Fibroblast of the aortic adventitia (primary cell): Measurements from ENCODE around the gene MAST3. TPM values are rescaled to one million over a fixed set of nuclear protein-coding genes. Genes with fewer than 3 reads are reported as not detected.
A peak's percentile ranks its signal among the peaks of the same experiment; 100 is the strongest.

Experiments used
- DNase-seq: peaks from one replicate; pipeline ENCODE4 v3.0.0-alpha.2; 2010; ENCODE audit warnings: low read depth
- H3K4me3 ChIP-seq: 2 replicates; pipeline ENCODE4 v1.5.1; 2011; ENCODE audit warnings: low read depth, mild to moderate bottlenecking, control low read depth, low read length, moderate library complexity
- total RNA-seq: library from RNA; depleted of rRNA; stranded (reverse); fragments of >200 nt; gene quantifications from 2 replicates; pipeline ENCODE4 v1.2.3, GENCODE V29; 2012; ENCODE audit warnings: low replicate concordance
- TF ChIP-seq, protein P1 (sequence below): IDR thresholded peaks from 2 replicates; pipeline ENCODE4 v1.5.1; 2011; ENCODE audit warnings: mild to moderate bottlenecking, low read length, control low read depth, inconsistent platforms; ENCODE audit not compliant: insufficient read depth

The MAST3 gene
- total RNA-seq, result 2.4 and 3.1 TPM in 2 replicates

DNA sequence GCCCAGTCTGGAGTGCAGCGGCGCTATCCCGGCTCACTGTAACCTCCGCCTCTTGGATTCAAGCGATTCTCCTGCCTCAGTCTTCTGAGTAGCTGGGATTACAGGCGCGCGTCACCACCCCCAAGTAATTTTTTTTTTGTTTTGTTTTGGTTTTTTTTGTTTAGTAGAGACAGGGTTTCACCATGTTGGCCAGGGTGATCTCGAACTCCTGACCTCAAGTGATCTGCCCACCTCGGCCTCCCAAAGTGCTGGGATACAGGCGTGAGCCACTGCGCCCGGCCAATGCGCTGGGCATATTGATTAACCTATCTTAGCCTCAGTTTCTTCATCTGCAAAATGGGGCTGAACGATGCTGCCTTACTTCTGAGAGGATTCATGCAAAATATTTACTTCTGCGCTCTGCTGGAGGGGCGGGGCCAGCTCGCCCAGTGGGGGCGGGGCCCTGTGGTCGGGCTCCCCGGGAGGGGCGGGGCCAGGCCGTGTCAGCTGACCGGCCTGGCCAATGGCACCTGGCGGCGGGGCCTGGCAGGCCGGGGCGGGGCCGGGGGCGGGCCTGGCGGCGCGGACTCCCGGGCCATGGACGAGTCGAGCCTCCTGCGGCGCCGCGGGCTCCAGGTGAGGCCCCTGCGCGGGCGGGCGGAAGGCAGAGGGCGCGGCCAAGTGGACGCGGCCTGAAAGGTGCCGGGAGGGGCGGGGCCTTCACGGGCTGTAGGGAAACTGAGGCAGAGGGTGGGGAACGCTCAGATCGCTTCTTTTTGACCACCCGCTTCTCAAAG, at the start of gene MAST3:
TSS of gene MAST3 (plus strand) at position 562 of the 776 bp plus-strand sequence. CDS start at position 577, 15 bp downstream.
- TF ChIP-seq, protein P1, sequence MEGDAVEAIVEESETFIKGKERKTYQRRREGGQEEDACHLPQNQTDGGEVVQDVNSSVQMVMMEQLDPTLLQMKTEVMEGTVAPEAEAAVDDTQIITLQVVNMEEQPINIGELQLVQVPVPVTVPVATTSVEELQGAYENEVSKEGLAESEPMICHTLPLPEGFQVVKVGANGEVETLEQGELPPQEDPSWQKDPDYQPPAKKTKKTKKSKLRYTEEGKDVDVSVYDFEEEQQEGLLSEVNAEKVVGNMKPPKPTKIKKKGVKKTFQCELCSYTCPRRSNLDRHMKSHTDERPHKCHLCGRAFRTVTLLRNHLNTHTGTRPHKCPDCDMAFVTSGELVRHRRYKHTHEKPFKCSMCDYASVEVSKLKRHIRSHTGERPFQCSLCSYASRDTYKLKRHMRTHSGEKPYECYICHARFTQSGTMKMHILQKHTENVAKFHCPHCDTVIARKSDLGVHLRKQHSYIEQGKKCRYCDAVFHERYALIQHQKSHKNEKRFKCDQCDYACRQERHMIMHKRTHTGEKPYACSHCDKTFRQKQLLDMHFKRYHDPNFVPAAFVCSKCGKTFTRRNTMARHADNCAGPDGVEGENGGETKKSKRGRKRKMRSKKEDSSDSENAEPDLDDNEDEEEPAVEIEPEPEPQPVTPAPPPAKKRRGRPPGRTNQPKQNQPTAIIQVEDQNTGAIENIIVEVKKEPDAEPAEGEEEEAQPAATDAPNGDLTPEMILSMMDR, result no peak
- peak within 1 kb of the TSS; percentile 69 for H3K4me3 ChIP-seq
- DNase-seq, result peak; percentile 58

DNA sequence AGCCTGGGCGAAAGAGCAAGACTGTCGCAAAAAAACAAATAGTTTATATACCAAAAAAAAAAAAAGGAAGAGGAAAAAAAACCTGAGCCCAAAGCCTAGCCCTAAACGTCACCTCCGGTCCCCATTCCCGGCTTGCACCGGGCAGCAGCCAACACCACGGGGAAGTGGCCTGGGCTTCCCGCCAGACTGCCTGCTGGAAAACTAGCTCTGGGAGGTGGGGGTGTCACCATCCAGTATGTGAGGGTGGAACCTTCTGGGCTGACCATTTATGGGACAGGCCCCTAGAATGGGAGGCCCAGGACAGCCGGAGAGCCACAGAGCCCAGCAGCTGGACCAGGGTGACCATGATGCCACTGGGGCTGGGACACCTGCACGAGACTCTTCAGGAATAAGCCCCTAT, 48.2 kb upstream of the MAST3 start:
- peak; percentile 59 for DNase-seq
- TF ChIP-seq, protein P1, result no peak
- H3K4me3 ChIP-seq, result no peak overlapping the region

DNA sequence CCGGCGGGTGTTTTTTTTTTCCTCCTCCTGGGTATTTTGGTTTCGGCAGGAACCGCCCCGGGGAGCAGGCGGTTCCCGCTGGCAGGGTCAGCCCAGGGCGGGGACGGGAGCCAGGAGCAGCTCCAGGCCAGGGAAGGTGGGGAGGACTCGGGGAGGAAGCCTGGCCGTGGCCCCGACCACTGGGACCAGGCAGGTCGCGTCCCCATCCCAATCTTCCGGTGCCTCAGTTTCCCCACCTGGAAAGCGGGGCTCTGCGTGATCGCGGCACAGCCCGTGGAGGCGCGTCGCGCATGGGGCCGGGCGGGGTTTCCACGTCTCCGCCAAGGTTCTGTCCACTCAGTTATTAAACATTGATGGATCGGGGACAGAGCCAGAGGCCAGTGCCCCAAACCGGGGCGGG, 45.7 kb upstream of the MAST3 start:
- TF ChIP-seq, protein P1, result no peak
- no peak for DNase-seq
- no peak overlapping the region for H3K4me3 ChIP-seq

DNA sequence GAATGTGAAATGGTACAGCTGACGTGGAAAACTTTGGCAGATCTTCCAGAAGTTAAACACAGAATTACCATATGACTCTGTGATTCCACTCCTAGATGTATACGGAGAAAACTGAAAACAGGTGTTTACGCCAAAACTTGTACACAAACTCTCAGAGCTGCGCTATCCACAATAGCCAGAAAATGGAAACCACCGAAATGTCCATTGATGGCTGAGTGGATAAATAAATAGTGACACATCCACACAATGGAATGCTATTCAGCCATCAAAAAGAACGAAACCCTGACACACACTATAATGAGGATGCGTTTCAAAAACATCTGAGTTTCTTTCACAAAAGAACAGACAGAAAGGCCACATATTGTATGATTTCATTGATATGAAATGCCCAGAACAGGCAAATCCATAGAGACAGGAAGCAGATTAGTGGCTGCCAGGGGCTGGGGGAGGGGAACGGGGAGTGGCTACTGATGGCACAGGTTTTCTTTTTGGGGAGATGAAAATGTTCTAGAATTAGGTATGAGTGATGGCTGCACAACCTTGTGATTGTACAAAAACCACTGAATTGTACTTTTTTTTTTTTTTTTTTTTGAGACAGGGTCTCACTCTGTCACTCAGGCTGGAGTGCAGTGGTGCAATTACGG, 43.9 kb upstream of the MAST3 start:
- H3K4me3 ChIP-seq, result no peak overlapping the region
- peak; percentile 43 for DNase-seq
- TF ChIP-seq, protein P1, result no peak

DNA sequence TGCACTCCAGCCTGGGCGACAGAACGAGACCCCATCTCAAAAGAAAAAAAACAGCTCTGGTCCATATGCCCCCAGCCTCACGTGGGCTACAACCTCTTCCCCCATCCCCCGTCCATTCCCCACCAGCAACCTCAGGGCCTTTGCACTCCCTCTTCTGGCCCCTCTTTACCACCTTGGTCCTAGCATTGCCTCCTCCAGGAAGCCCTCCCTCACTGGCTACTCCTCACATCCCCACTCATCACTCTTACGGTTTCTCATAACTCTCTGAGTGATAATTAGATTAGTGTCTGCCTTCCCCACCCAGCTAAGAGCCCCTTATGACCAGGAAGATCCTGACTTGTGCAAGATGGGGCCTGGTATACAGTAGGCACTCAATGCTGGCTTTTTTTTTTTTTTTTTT, 41.6 kb upstream of the MAST3 start:
- DNase-seq, result no peak
- H3K4me3 ChIP-seq, result no peak overlapping the region
- TF ChIP-seq, protein P1, result no peak

DNA sequence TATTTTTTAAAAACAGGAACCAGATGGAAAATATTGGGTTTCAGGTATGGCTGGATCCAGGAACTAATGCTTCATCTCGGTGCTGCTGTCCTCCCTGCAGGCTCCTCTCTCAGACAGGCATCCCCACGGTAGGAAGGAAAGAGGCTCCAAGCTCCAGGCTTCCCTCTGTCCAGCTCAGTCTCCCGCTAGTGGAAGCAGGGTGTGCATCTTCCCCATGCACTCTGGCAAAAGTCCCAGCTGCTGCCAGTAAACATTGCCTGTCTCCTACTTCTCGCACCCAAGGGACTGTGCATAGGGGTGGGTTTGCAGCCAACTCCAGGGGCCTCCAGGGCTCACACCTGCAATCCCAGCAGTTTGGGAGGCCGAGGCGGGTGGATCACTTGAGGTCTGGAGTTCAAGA, 40.0 kb upstream of the MAST3 start:
- no peak for DNase-seq
- TF ChIP-seq, protein P1, result no peak
- no peak overlapping the region for H3K4me3 ChIP-seq
